ENCODE data around the gene MTHFR.

MTHFR gene

GRCh38 chr1:11784256-11784992 is 21.3 kb downstream of the MTHFR start:
- no peaks in the 10 kb centered on the region for H3K27me3 Mint-ChIP-seq
- H3K36me3 Mint-ChIP-seq (ENCODE audit: low read depth): no peaks in the 10 kb centered on the region
- H3K9me3 Mint-ChIP-seq: no peaks in the 10 kb centered on the region
- H3K4me3 Mint-ChIP-seq: no peak overlapping the region
- H3K4me1 Mint-ChIP-seq (ENCODE audit: low read depth): peaks cover 6% of the 10 kb centered on the region
- H3K27ac Mint-ChIP-seq: no peak overlapping the region
- no peak for DNase-seq

GRCh38 chr1:11783556-11783955 is 22.2 kb downstream of the MTHFR start:
- Mint-ChIP-seq H3K36me3 (ENCODE audit: low read depth) (no peaks in the 10 kb centered on the region), H3K9me3 (no peaks in the 10 kb centered on the region), H3K4me1 (ENCODE audit: low read depth) (peaks cover 6% of the 10 kb centered on the region), H3K27ac (no peak overlapping the region), H3K27me3 (no peaks in the 10 kb centered on the region), H3K4me3 (no peak overlapping the region)
- no peak for DNase-seq

GRCh38 chr1:11782127-11782708 is 23.5 kb downstream of the MTHFR start:
- no peak for DNase-seq
- no peaks in the 10 kb centered on the region for H3K27me3 Mint-ChIP-seq
- no peaks in the 10 kb centered on the region for H3K36me3 Mint-ChIP-seq (ENCODE audit: low read depth)
- no peaks in the 10 kb centered on the region for H3K9me3 Mint-ChIP-seq
- peaks cover 6% of the 10 kb centered on the region for H3K4me1 Mint-ChIP-seq (ENCODE audit: low read depth)
- no peak overlapping the region for H3K27ac Mint-ChIP-seq
- no peak overlapping the region for H3K4me3 Mint-ChIP-seq

GRCh38 chr1:11781297-11781696 is 24.5 kb downstream of the MTHFR start:
- Mint-ChIP-seq H3K27ac (no peak overlapping the region), H3K27me3 (no peaks in the 10 kb centered on the region), H3K36me3 (ENCODE audit: low read depth) (no peaks in the 10 kb centered on the region), H3K9me3 (no peaks in the 10 kb centered on the region), H3K4me1 (ENCODE audit: low read depth) (peaks cover 6% of the 10 kb centered on the region), H3K4me3 (no peak overlapping the region)
- DNase-seq: no peak

- no peak for DNase-seq
- H3K4me1 Mint-ChIP-seq (ENCODE audit: low read depth): peaks cover 5% of the 10 kb centered on the region
- H3K27me3 Mint-ChIP-seq: no peaks in the 10 kb centered on the region
- H3K36me3 Mint-ChIP-seq (ENCODE audit: low read depth): no peaks in the 10 kb centered on the region
- H3K27ac Mint-ChIP-seq: no peak overlapping the region
- H3K4me3 Mint-ChIP-seq: no peak overlapping the region
- no peaks in the 10 kb centered on the region for H3K9me3 Mint-ChIP-seq
These were observed 25.2 kb downstream of the MTHFR start for GRCh38 chr1:11780380-11781147.

- no peak overlapping the region for H3K4me3 Mint-ChIP-seq
- H3K27ac Mint-ChIP-seq: no peak overlapping the region
- H3K9me3 Mint-ChIP-seq: no peaks in the 10 kb centered on the region
These were observed 25.9 kb downstream of the MTHFR start for GRCh38 chr1:11779715-11780379.

GRCh38 chr1:11778844-11779623 is 26.7 kb downstream of the MTHFR start:
- Mint-ChIP-seq H3K4me1 (ENCODE audit: low read depth) (no peaks in the 10 kb centered on the region), H3K4me3 (no peak overlapping the region), H3K27me3 (no peaks in the 10 kb centered on the region), H3K27ac (no peak overlapping the region), H3K9me3 (no peaks in the 10 kb centered on the region), H3K36me3 (ENCODE audit: low read depth) (no peaks in the 10 kb centered on the region)
- no peak for DNase-seq

More at GRCh38 chr1:11779715-11780379, 25.9 kb downstream of the MTHFR start:
- H3K36me3 Mint-ChIP-seq (ENCODE audit: low read depth): no peaks in the 10 kb centered on the region
- DNase-seq: no peak
- H3K27me3 Mint-ChIP-seq: no peaks in the 10 kb centered on the region
- peaks cover 2% of the 10 kb centered on the region for H3K4me1 Mint-ChIP-seq (ENCODE audit: low read depth)

- no peaks in the 10 kb centered on the region for H3K4me1 Mint-ChIP-seq (ENCODE audit: low read depth)
- H3K27ac Mint-ChIP-seq: no peak overlapping the region
- no peaks in the 10 kb centered on the region for H3K9me3 Mint-ChIP-seq
- no peak for DNase-seq
- H3K27me3 Mint-ChIP-seq: no peaks in the 10 kb centered on the region
- H3K36me3 Mint-ChIP-seq (ENCODE audit: low read depth): no peaks in the 10 kb centered on the region
- H3K4me3 Mint-ChIP-seq: no peak overlapping the region
These were observed 27.4 kb downstream of the MTHFR start for GRCh38 chr1:11778336-11778735.

- Mint-ChIP-seq H3K9me3 (no peaks in the 10 kb centered on the region), H3K4me3 (no peak overlapping the region), H3K27ac (no peak overlapping the region), H3K4me1 (ENCODE audit: low read depth) (no peaks in the 10 kb centered on the region), H3K27me3 (no peaks in the 10 kb centered on the region), H3K36me3 (ENCODE audit: low read depth) (no peaks in the 10 kb centered on the region)
- no peak for DNase-seq
These were observed 28.0 kb downstream of the MTHFR start for GRCh38 chr1:11777658-11778322.

- Mint-ChIP-seq H3K9me3 (no peaks in the 10 kb centered on the region), H3K27ac (no peak overlapping the region), H3K27me3 (no peaks in the 10 kb centered on the region), H3K36me3 (ENCODE audit: low read depth) (no peaks in the 10 kb centered on the region), H3K4me3 (no peak overlapping the region), H3K4me1 (ENCODE audit: low read depth) (no peaks in the 10 kb centered on the region)
- no peak for DNase-seq
These were observed 31.0 kb downstream of the MTHFR start for GRCh38 chr1:11774753-11775152.

- no peaks in the 10 kb centered on the region for H3K36me3 Mint-ChIP-seq (ENCODE audit: low read depth)
- no peak for DNase-seq
- no peaks in the 10 kb centered on the region for H3K4me1 Mint-ChIP-seq (ENCODE audit: low read depth)
- H3K27ac Mint-ChIP-seq: no peak overlapping the region
- H3K27me3 Mint-ChIP-seq: no peaks in the 10 kb centered on the region
- H3K9me3 Mint-ChIP-seq: no peaks in the 10 kb centered on the region
- H3K4me3 Mint-ChIP-seq: no peak overlapping the region
These were observed 33.3 kb downstream of the MTHFR start for GRCh38 chr1:11772458-11772857.

GRCh38 chr1:11771481-11772043 is 34.2 kb downstream of the MTHFR start:
- H3K27me3 Mint-ChIP-seq: no peaks in the 10 kb centered on the region
- H3K27ac Mint-ChIP-seq: no peak overlapping the region
- no peaks in the 10 kb centered on the region for H3K4me1 Mint-ChIP-seq (ENCODE audit: low read depth)
- H3K9me3 Mint-ChIP-seq: no peaks in the 10 kb centered on the region
- H3K4me3 Mint-ChIP-seq: no peak overlapping the region
- H3K36me3 Mint-ChIP-seq (ENCODE audit: low read depth): no peaks in the 10 kb centered on the region
- no peak for DNase-seq

- no peak overlapping the region for H3K4me3 Mint-ChIP-seq
- no peak for DNase-seq
- H3K4me1 Mint-ChIP-seq (ENCODE audit: low read depth): no peaks in the 10 kb centered on the region
- H3K36me3 Mint-ChIP-seq (ENCODE audit: low read depth): no peaks in the 10 kb centered on the region
- no peaks in the 10 kb centered on the region for H3K27me3 Mint-ChIP-seq
- no peaks in the 10 kb centered on the region for H3K9me3 Mint-ChIP-seq
- H3K27ac Mint-ChIP-seq: no peak overlapping the region
These were observed 35.8 kb downstream of the MTHFR start for GRCh38 chr1:11770011-11770410.

Measured in activated T-cell treated with anti-CD3 and anti-CD28 coated beads, Interleukin-2, amount 50 U/mL, for 24 hours (primary cell).